Smooth muscle cell (in vitro differentiated cells): Measurements from ENCODE around the gene ETFA. TPM values are rescaled to one million over a fixed set of nuclear protein-coding genes. Genes with fewer than 3 reads are reported as not detected.

Experiments
- DNase-seq: peaks from one replicate; lab custom pipeline; 2025; ENCODE audit not compliant: unreplicated experiment; lab: John Stamatoyannopoulos, UW
- H2AFZ ChIP-seq: fragments of 200-600 bp; sonication (generic); 2 replicates; pipeline ENCODE4 v1.6.0; 2016; ENCODE audit warnings: antibody characterized with exemption, low read depth, mild to moderate bottlenecking
- H3F3A ChIP-seq: fragments of 200-600 bp; sonication (generic); 2 replicates; pipeline ENCODE4 v1.6.0; 2017; ENCODE audit warnings: antibody characterized with exemption, low read depth
- H3K27ac ChIP-seq: fragments of 200-600 bp; sonication (generic); 2 replicates; pipeline ENCODE4 v1.5.1; 2016; ENCODE audit warnings: low read depth, mild to moderate bottlenecking
- H3K27me3 ChIP-seq: fragments of 200-600 bp; sonication (generic); 2 replicates; pipeline ENCODE4 v1.6.1; 2016; ENCODE audit warnings: low read depth, mild to moderate bottlenecking
- H3K36me3 ChIP-seq: fragments of 200-600 bp; sonication (generic); 2 replicates; pipeline ENCODE4 v1.5.1; 2016; ENCODE audit warnings: low read depth
- H3K4me1 ChIP-seq: fragments of 200-600 bp; sonication (generic); 2 replicates; pipeline ENCODE4 v1.5.1; 2016; ENCODE audit warnings: low read depth
- H3K4me2 ChIP-seq: fragments of 200-600 bp; sonication (generic); 2 replicates; pipeline ENCODE4 v1.6.0; 2016; ENCODE audit warnings: mild to moderate bottlenecking
- H3K4me3 ChIP-seq: fragments of 200-600 bp; sonication (generic); 2 replicates; pipeline ENCODE4 v1.5.1; 2016; ENCODE audit warnings: mild to moderate bottlenecking
- H3K79me2 ChIP-seq: fragments of 200-600 bp; sonication (generic); 2 replicates; pipeline ENCODE4 v1.6.0; 2016; ENCODE audit warnings: low read depth, mild to moderate bottlenecking
- H3K9ac ChIP-seq: fragments of 200-600 bp; sonication (generic); 2 replicates; pipeline ENCODE4 v1.6.0; 2016; ENCODE audit warnings: low read depth
- H3K9me3 ChIP-seq: fragments of 200-600 bp; sonication (generic); replicated peaks from 2 replicates; pipeline ENCODE4 v1.5.1; 2016; ENCODE audit warnings: low read depth
- H4K20me1 ChIP-seq: fragments of 200-600 bp; sonication (generic); 2 replicates; pipeline ENCODE4 v1.6.0; 2016; ENCODE audit warnings: low read depth
- WGBS: methylation state at CpG from one replicate; pipeline ENCODE4 v1.1.7; 2016; ENCODE audit warnings: low lambda C conversion rate; 5-methylcytosine and 5-hydroxymethylcytosine counted together
- polyA plus RNA-seq: library from polyadenylated mRNA; unstranded; fragments of >200 nt; fragmentation: Nextera tagmentation; extraction: Ambion mirVana; gene quantifications from 2 replicates; pipeline ENCODE4 v1.2.1, GENCODE V29; 2016
- total RNA-seq: library from RNA; depleted of rRNA; stranded (reverse); fragments of >200 nt; gene quantifications from 2 replicates; pipeline ENCODE4 v1.2.3, GENCODE V29; 2014
- TF ChIP-seq, protein P1 (sequence below): fragments of 200-600 bp; sonication (generic); IDR thresholded peaks from 2 replicates; pipeline ENCODE4 v1.5.1; 2017; ENCODE audit warnings: borderline replicate concordance, mild to moderate bottlenecking, antibody characterized with exemption; ENCODE audit not compliant: insufficient read depth, poor library complexity, severe bottlenecking

ETFA gene
- total and polyA plus RNA-seq, 2 experiments from 2014 or later, result 98.0 to 119 TPM

DNA sequence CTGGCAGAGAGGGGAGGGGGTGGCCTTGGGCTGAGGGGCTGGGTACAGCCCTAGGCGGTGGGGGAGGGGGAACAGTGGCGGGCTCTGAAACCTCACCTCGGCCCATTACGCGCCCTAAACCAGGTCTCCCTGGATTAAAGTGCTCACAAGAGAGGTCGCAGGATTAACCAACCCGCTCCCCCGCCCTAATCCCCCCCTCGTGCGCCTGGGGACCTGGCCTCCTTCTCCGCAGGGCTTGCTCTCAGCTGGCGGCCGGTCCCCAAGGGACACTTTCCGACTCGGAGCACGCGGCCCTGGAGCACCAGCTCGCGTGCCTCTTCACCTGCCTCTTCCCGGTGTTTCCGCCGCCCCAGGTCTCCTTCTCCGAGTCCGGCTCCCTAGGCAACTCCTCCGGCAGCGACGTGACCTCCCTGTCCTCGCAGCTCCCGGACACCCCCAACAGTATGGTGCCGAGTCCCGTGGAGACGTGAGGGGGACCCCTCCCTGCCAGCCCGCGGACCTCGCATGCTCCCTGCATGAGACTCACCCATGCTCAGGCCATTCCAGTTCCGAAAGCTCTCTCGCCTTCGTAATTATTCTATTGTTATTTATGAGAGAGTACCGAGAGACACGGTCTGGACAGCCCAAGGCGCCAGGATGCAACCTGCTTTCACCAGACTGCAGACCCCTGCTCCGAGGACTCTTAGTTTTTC lies 30.2 kb upstream of the ETFA start:
- Histone ChIP-seq H3K27me3 (peaks cover 100% of the 10 kb centered on the region), H4K20me1 (peaks cover 29% of the 10 kb centered on the region), H3K79me2 (no peaks in the 10 kb centered on the region), H3K36me3 (no peaks in the 10 kb centered on the region), H3K4me3 (no peak overlapping the region), H3K9me3 (no peaks in the 10 kb centered on the region), H3F3A (no peaks in the 10 kb centered on the region), H3K9ac (no peak overlapping the region), H3K4me1 (peaks cover 42% of the 10 kb centered on the region), H2AFZ (no peak overlapping the region), H3K27ac (no peak overlapping the region), H3K4me2 (peak overlapping the region; percentile 6)
- DNase-seq, result no peak
- TF ChIP-seq, protein P1, sequence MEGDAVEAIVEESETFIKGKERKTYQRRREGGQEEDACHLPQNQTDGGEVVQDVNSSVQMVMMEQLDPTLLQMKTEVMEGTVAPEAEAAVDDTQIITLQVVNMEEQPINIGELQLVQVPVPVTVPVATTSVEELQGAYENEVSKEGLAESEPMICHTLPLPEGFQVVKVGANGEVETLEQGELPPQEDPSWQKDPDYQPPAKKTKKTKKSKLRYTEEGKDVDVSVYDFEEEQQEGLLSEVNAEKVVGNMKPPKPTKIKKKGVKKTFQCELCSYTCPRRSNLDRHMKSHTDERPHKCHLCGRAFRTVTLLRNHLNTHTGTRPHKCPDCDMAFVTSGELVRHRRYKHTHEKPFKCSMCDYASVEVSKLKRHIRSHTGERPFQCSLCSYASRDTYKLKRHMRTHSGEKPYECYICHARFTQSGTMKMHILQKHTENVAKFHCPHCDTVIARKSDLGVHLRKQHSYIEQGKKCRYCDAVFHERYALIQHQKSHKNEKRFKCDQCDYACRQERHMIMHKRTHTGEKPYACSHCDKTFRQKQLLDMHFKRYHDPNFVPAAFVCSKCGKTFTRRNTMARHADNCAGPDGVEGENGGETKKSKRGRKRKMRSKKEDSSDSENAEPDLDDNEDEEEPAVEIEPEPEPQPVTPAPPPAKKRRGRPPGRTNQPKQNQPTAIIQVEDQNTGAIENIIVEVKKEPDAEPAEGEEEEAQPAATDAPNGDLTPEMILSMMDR, result no peak
- WGBS, result 8% methylated on average over 36 of the region's 42 CpGs

DNA sequence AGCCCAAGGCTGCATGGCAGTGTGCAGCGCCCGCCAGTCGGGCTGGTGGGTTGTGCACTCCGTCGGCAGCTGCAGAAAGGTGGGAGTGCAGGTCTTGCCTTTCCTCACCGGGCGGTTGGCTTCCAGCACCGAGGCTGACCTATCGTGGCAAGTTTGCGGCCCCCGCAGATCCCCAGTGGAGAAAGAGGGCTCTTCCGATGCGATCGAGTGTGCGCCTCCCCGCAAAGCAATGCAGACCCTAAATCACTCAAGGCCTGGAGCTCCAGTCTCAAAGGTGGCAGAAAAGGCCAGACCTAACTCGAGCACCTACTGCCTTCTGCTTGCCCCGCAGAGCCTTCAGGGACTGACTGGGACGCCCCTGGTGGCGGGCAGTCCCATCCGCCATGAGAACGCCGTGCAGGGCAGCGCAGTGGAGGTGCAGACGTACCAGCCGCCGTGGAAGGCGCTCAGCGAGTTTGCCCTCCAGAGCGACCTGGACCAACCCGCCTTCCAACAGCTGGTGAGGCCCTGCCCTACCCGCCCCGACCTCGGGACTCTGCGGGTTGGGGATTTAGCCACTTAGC lies 29.6 kb upstream of the ETFA start:
- TF ChIP-seq, protein P1, result no peak
- no peaks in the 10 kb centered on the region for H3K79me2 ChIP-seq
- H3K4me1 ChIP-seq, result peaks cover 40% of the 10 kb centered on the region
- WGBS, result 4% methylated on average over 34 of the region's 35 CpGs
- H3K9ac ChIP-seq, result no peak overlapping the region
- DNase-seq, result no peak
- peaks cover 29% of the 10 kb centered on the region for H4K20me1 ChIP-seq
- no peaks in the 10 kb centered on the region for H3F3A ChIP-seq
- peaks cover 100% of the 10 kb centered on the region for H3K27me3 ChIP-seq
- H3K9me3 ChIP-seq, result no peaks in the 10 kb centered on the region
- no peaks in the 10 kb centered on the region for H3K36me3 ChIP-seq
- no peak overlapping the region for H2AFZ ChIP-seq
- H3K27ac ChIP-seq, result no peak overlapping the region
- H3K4me2 ChIP-seq, result peak overlapping the region; percentile 78
- H3K4me3 ChIP-seq, result peak overlapping the region; percentile 45

GRCh38 chr15:76340198-76340802 lies 29.0 kb upstream of the ETFA start:
- TF ChIP-seq, protein P1, result no peak
- H3K4me1 ChIP-seq, result peaks cover 43% of the 10 kb centered on the region
- no peaks in the 10 kb centered on the region for H3K9me3 ChIP-seq
- H3K27me3 ChIP-seq, result peaks cover 100% of the 10 kb centered on the region
- no peaks in the 10 kb centered on the region for H3K36me3 ChIP-seq
- H3F3A ChIP-seq, result no peaks in the 10 kb centered on the region
- H3K9ac ChIP-seq, result no peak overlapping the region
- no peak for DNase-seq
- H3K79me2 ChIP-seq, result no peaks in the 10 kb centered on the region
- peak overlapping the region; percentile 45 for H3K4me3 ChIP-seq
- H3K27ac ChIP-seq, result no peak overlapping the region
- 4% methylated on average over 52 of the region's 53 CpGs for WGBS
- H4K20me1 ChIP-seq, result peaks cover 24% of the 10 kb centered on the region
- H3K4me2 ChIP-seq, result peak overlapping the region; percentile 78
- no peak overlapping the region for H2AFZ ChIP-seq
